HepG2 (cell line): ENCODE measurements around the gene SSH3. TPM values are rescaled to one million over a fixed set of nuclear protein-coding genes. Genes with fewer than 3 reads are reported as not detected.

Experiments used
- ASH2L ChIP-seq: fragments of 300-600, 200-600 bp; sonication (generic); IDR thresholded peaks from 2 replicates; pipeline ENCODE4 v1.7.0; 2017; ENCODE audit warnings: low read depth, mild to moderate bottlenecking, moderate library complexity, mixed read lengths, low read length; ENCODE audit not compliant: insufficient read length
- GATA4 ChIP-seq: sonication (generic); IDR thresholded peaks from 2 replicates; pipeline ENCODE4 v1.6.1; 2016; ENCODE audit warnings: antibody characterized with exemption, low read depth, borderline replicate concordance
- MATR3 ChIP-seq: sonication (generic); formaldehyde crosslinking; IDR thresholded peaks from 2 replicates; pipeline ENCODE4 v1.4.0; 2020; ENCODE audit warnings: missing genetic modification reagents
- NRL ChIP-seq: sonication (generic); formaldehyde crosslinking; IDR thresholded peaks from 2 replicates; pipeline ENCODE4 v1.5.0; 2020; ENCODE audit warnings: missing genetic modification reagents, mild to moderate bottlenecking, moderate library complexity, borderline replicate concordance
- PCBP2 ChIP-seq: fragments of 200-400 bp; formaldehyde crosslinking; optimal IDR thresholded peaks from 2 replicates; pipeline ENCODE3; 2018; ENCODE audit warnings: low read length, low read depth; ENCODE audit not compliant: poor library complexity, severe bottlenecking
- SRSF4 ChIP-seq: fragments of 200-400 bp; formaldehyde crosslinking; IDR thresholded peaks from one replicate; pipeline ENCODE4 v1.6.1; 2018; ENCODE audit warnings: mild to moderate bottlenecking, low read depth, low read length, moderate library complexity; ENCODE audit not compliant: poor library complexity, severe bottlenecking
- TMF1 ChIP-seq: sonication (generic); formaldehyde crosslinking; IDR thresholded peaks from 2 replicates; pipeline ENCODE4 v1.8.1; 2022; ENCODE audit warnings: low read depth, missing genetic modification reagents
- TOE1 ChIP-seq: sonication (generic); formaldehyde crosslinking; IDR thresholded peaks from 2 replicates; pipeline ENCODE4 v1.4.0; 2020; ENCODE audit warnings: mild to moderate bottlenecking, missing genetic modification reagents
- ZNF292 ChIP-seq: sonication (generic); formaldehyde crosslinking; IDR thresholded peaks from 2 replicates; pipeline ENCODE4 v1.8.1; 2022; ENCODE audit warnings: mild to moderate bottlenecking, low read depth, missing genetic modification reagents, borderline replicate concordance
- ZNF296 ChIP-seq: sonication (generic); formaldehyde crosslinking; conservative IDR thresholded peaks from 2 replicates; pipeline ENCODE4 v1.5.0; 2020; ENCODE audit warnings: mild to moderate bottlenecking, missing genetic modification reagents
- ZNF383 ChIP-seq: sonication (generic); formaldehyde crosslinking; IDR thresholded peaks from 2 replicates; pipeline ENCODE4 v1.4.0; 2020; ENCODE audit warnings: missing genetic modification reagents, mild to moderate bottlenecking, borderline replicate concordance
- ZNF468 ChIP-seq: sonication (generic); formaldehyde crosslinking; IDR thresholded peaks from 2 replicates; pipeline ENCODE4 v1.8.0; 2022; ENCODE audit warnings: mild to moderate bottlenecking, moderate library complexity, missing genetic modification reagents
- ZNF761 ChIP-seq: sonication (generic); formaldehyde crosslinking; conservative IDR thresholded peaks from 2 replicates; pipeline ENCODE4 v1.4.0; 2020; ENCODE audit warnings: mild to moderate bottlenecking, missing genetic modification reagents
- ZNF768 ChIP-seq: sonication (generic); formaldehyde crosslinking; IDR thresholded peaks from 2 replicates; pipeline ENCODE4 v1.4.0; 2020; ENCODE audit warnings: missing genetic modification reagents
- ZSCAN21 ChIP-seq: sonication (generic); formaldehyde crosslinking; IDR thresholded peaks from 2 replicates; pipeline ENCODE4 v1.8.0; 2022; ENCODE audit warnings: mild to moderate bottlenecking, missing genetic modification reagents, moderate library complexity, borderline replicate concordance
- polyA plus RNA-seq, 8 experiments: library from polyadenylated mRNA; depleted of rRNA in 3 of 8; stranded (reverse) in 7 of 8; unstranded in 1 of 8; fragments of >200 nt; fragmentation: Illumina TruSeq in 4 of 8; extraction: Trizol in 4 of 8; gene quantifications; 2 replicates each; pipeline versions ENCODE4 v1.2.1 to v1.2.3, GENCODE V29; 2011 to 2016; ENCODE audit warnings: low read depth in 4 of 8, missing spikeins in 1 of 8, mixed read lengths in 1 of 8; ENCODE audit not compliant: insufficient read depth in 1 of 8
- total RNA-seq, 5 experiments: library from RNA; depleted of rRNA; stranded (reverse); fragments of >200 nt; fragmentation: Illumina TruSeq; extraction: Trizol; gene quantifications; 2 replicates each; pipeline ENCODE4 v1.2.3, GENCODE V29; 2016; ENCODE audit warnings: low read depth in 1 of 5
- TF ChIP-seq, protein P1 (sequence below): IDR thresholded peaks from 2 replicates; pipeline ENCODE4 v1.6.1; 2016; ENCODE audit warnings: missing biosample characterization, missing genetic modification reagents, low read depth
- TF ChIP-seq, protein P2 (sequence below): sonication (generic); formaldehyde crosslinking; IDR thresholded peaks from 2 replicates; pipeline ENCODE4 v1.5.0; 2020; ENCODE audit warnings: mild to moderate bottlenecking, missing genetic modification reagents, borderline replicate concordance
- TF ChIP-seq, protein P3 (sequence below): sonication (generic); formaldehyde crosslinking; IDR thresholded peaks from 2 replicates; pipeline ENCODE4 v1.5.0; 2020; ENCODE audit warnings: missing genetic modification reagents, mild to moderate bottlenecking, borderline replicate concordance
- TF ChIP-seq, protein P4 (sequence below): sonication (generic); formaldehyde crosslinking; IDR thresholded peaks from 2 replicates; pipeline ENCODE4 v1.4.0; 2020; ENCODE audit warnings: low read depth, mild to moderate bottlenecking, missing genetic modification reagents
- TF ChIP-seq, protein P5 (sequence below): IDR thresholded peaks from 2 replicates; pipeline ENCODE4 v1.6.1; 2012; ENCODE audit warnings: low read length, improper control_type of control experiment

Gene SSH3
- total and polyA plus RNA-seq, 2 of the 13 experiments (the other 11 are each of a cell fraction or from before 2014, with no cell fraction given) = 12.4 to 18.8 TPM

DNA sequence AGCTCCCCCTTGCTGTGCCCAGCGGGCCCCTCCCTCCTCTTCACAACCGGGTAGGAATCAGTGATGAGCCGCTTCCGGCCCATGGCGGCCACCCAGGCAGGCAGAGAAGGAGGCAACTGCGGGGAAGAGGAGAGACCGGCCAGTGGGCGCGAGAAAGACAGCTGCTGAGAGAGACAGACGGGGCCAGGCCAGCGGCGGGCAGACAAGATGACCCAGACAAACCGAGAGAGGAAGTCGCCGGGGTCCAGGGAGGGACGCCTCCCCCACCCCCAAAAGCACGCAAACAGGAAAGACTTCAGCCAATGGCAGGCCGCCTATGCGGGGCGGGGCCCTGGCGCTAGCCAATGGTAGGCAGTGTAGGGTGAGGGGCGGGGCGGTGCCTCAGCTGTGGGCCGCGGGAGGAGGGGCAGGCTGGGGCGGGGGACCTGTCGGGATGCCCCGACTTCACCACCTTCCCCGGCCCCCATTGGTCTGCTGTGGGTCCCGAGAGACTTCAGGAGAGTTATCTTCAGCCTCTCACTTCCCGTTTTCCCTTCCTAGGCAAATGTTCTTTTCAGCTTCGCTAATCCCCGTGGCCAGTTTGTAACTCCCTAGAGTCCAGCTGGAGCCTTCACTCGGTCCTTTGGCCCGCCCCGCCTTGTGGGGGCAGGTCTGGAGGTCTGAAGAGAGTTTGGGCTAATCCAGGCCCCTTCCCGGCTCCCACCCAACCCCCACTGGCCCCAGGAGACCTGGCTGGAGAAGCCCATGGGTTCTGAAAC lies 50.2 kb downstream of the SSH3 start, which contains the start of gene POLD4 (continued):
- TF ChIP-seq PCBP2 (no peak), TOE1 (CRISPR knock-in tag) (no peak), ZNF761 (CRISPR knock-in tag) (no peak), NRL (CRISPR knock-in tag) (no peak), ZNF468 (CRISPR knock-in tag) (peak; percentile 50; the same call in 1 of the 2 replicates), GATA4 (0 out of 2 replicates have a peak, but pooled peaks have one; percentile 27), MATR3 (CRISPR knock-in tag) (no peak), ZNF768 (CRISPR knock-in tag) (0 out of 2 replicates have a peak, but pooled peaks have one; percentile 8), TMF1 (no peak), ZNF383 (CRISPR knock-in tag) (no peak), ZSCAN21 (CRISPR knock-in tag) (peak; percentile 88), ASH2L (peak; percentile 48), SRSF4 (no peak), ZNF296 (CRISPR knock-in tag) (no peak), ZNF292 (CRISPR knock-in tag) (no peak)
- TF ChIP-seq, protein P1, sequence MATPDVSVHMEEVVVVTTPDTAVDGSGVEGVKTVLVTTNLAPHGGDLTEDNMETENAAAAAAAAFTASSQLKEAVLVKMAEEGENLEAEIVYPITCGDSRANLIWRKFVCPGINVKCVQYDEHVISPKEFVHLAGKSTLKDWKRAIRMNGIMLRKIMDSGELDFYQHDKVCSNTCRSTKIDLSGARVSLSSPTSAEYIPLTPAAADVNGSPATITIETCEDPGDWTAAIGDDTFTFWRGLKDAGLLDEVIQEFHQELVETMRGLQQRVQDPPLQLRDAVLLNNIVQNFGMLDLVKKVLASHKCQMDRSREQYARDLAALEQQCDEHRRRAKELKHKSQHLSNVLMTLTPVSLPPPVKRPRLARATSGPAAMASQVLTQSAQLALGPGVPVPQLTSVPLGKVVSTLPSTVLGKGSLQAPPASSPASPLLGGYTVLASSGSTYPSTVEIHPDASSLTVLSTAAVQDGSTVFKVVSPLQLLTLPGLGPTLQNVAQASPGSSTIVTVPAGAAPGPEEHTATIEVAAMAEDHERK (CRISPR knock-in tag) = no peak
- TF ChIP-seq, protein P2, sequence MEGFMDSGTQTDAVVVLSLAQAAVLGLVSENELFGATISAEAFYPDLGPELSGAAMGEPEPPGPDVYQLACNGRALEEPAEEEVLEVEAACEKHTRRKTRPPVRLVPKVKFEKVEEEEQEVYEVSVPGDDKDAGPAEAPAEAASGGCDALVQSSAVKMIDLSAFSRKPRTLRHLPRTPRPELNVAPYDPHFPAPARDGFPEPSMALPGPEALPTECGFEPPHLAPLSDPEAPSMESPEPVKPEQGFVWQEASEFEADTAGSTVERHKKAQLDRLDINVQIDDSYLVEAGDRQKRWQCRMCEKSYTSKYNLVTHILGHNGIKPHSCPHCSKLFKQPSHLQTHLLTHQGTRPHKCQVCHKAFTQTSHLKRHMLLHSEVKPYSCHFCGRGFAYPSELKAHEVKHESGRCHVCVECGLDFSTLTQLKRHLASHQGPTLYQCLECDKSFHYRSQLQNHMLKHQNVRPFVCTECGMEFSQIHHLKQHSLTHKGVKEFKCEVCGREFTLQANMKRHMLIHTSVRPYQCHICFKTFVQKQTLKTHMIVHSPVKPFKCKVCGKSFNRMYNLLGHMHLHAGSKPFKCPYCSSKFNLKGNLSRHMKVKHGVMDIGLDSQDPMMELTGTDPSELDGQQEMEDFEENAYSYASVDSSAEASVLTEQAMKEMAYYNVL = peak; percentile 56; the same call in 1 of the 2 replicates
- TF ChIP-seq, protein P3, sequence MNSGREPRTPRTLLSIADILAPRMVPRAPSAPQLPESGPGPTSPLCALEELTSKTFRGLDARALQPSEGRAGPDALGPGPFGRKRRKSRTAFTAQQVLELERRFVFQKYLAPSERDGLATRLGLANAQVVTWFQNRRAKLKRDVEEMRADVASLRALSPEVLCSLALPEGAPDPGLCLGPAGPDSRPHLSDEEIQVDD (CRISPR knock-in tag) = no peak
- TF ChIP-seq, protein P4, sequence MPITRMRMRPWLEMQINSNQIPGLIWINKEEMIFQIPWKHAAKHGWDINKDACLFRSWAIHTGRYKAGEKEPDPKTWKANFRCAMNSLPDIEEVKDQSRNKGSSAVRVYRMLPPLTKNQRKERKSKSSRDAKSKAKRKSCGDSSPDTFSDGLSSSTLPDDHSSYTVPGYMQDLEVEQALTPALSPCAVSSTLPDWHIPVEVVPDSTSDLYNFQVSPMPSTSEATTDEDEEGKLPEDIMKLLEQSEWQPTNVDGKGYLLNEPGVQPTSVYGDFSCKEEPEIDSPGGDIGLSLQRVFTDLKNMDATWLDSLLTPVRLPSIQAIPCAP (CRISPR knock-in tag) = no peak
- TF ChIP-seq, protein P5, sequence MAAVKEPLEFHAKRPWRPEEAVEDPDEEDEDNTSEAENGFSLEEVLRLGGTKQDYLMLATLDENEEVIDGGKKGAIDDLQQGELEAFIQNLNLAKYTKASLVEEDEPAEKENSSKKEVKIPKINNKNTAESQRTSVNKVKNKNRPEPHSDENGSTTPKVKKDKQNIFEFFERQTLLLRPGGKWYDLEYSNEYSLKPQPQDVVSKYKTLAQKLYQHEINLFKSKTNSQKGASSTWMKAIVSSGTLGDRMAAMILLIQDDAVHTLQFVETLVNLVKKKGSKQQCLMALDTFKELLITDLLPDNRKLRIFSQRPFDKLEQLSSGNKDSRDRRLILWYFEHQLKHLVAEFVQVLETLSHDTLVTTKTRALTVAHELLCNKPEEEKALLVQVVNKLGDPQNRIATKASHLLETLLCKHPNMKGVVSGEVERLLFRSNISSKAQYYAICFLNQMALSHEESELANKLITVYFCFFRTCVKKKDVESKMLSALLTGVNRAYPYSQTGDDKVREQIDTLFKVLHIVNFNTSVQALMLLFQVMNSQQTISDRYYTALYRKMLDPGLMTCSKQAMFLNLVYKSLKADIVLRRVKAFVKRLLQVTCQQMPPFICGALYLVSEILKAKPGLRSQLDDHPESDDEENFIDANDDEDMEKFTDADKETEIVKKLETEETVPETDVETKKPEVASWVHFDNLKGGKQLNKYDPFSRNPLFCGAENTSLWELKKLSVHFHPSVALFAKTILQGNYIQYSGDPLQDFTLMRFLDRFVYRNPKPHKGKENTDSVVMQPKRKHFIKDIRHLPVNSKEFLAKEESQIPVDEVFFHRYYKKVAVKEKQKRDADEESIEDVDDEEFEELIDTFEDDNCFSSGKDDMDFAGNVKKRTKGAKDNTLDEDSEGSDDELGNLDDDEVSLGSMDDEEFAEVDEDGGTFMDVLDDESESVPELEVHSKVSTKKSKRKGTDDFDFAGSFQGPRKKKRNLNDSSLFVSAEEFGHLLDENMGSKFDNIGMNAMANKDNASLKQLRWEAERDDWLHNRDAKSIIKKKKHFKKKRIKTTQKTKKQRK = no peak
